Activated CD8-positive, alpha-beta T cell treated with anti-CD3 and anti-CD28 coated beads for 36 hours (primary cell): ENCODE measurements around the gene NFE2. TPM values are rescaled to one million over a fixed set of nuclear protein-coding genes. Genes with fewer than 3 reads are reported as not detected.

Source experiments
- ATAC-seq: fragments of 200-7000 bp; cut with Tn5 transposase; one replicate; pipeline ENCODE4 v1.10.0; 2021; ENCODE audit warnings: mild to moderate bottlenecking, moderate library complexity
- CTCF ChIA-PET: fragments of 350-600 bp; sonication (Branson Sonifier 250); formaldehyde crosslinking; loops from one replicate; lab custom pipeline; 2021; ENCODE audit warnings: antibody characterized with exemption; lab: Charles Lee
- POLR2A ChIA-PET: fragments of 350-600 bp; sonication (Branson Sonifier 250); formaldehyde crosslinking; loops from one replicate; lab custom pipeline; 2021; ENCODE audit warnings: antibody characterized with exemption; lab: Charles Lee
- DNase-seq: peaks from one replicate; pipeline ENCODE4 v3.0.0-alpha.2; 2020
- H3K27ac Mint-ChIP-seq: one replicate; pipeline ENCODE4 v1.8.0; 2021; ENCODE audit warnings: mild to moderate bottlenecking, mixed read lengths
- H3K27me3 Mint-ChIP-seq: one replicate; pipeline ENCODE4 v1.8.0; 2021; ENCODE audit warnings: mixed read lengths
- H3K36me3 Mint-ChIP-seq: one replicate; pipeline ENCODE4 v1.8.0; 2021; ENCODE audit warnings: low read depth, mixed read lengths
- H3K4me1 Mint-ChIP-seq: one replicate; pipeline ENCODE4 v1.8.0; 2021; ENCODE audit warnings: low read depth, mixed read lengths
- H3K4me3 Mint-ChIP-seq: one replicate; pipeline ENCODE4 v1.8.0; 2021; ENCODE audit warnings: mild to moderate bottlenecking, moderate library complexity, mixed read lengths
- H3K9me3 Mint-ChIP-seq: one replicate; pipeline ENCODE4 v1.8.0; 2021; ENCODE audit warnings: mixed read lengths
- intact Hi-C: fragments of 100-400 bp; cut with micrococcal nuclease; formaldehyde crosslinking; loops from one replicate; pipeline ENCODE4 v1.10.0; 2022
- total RNA-seq, 2 experiments: library from RNA; stranded (reverse); gene quantifications; one replicate each; pipeline ENCODE4 v1.2.3, GENCODE V29; 2021
- TF ChIP-seq, protein P1 (sequence below): fragments of 200-600 bp; IDR thresholded peaks from one replicate; pipeline ENCODE4 v1.8.0; 2022; ENCODE audit warnings: antibody characterized with exemption, mild to moderate bottlenecking

The NFE2 gene
- total RNA-seq, 2 experiments from 2014 or later = not detected

DNA sequence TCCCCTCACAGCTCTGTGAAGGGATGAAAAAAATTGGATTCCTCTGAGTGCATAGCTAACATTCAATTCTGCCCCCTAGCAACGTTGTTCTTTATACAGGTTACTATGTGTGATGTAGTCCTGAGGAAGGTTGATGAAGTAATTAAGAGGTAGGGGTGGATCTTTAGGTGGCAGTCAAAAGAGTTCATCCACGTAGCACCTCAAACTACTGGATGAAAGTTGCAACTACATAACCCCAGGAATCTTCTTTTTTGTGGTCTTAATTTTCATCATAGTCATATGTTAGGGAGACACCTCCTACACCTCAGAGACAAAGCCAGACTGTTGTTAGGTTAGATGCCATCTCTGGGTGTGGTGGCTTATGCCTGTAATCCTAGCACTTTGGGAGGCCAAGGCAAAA, 10.2 kb upstream of the NFE2 start:
- intact Hi-C loops = no loop called here
- no peaks in the 10 kb centered on the region for H3K36me3 Mint-ChIP-seq
- ChIA-PET POLR2A (no interaction called here), CTCF (interaction anchor here (1.4 to 2.0 kb wide), 3 partner anchors 13 to 58 kb away, joined by 3 to 11 read pairs (median 6); partner anchors contain the start of gene COPZ1)
- H3K27me3 Mint-ChIP-seq = peaks cover 5% of the 10 kb centered on the region
- ATAC-seq (no peak), DNase-seq (no peak)
- no peaks in the 10 kb centered on the region for H3K9me3 Mint-ChIP-seq
- H3K4me3 Mint-ChIP-seq = no peak overlapping the region
- no peak overlapping the region for H3K27ac Mint-ChIP-seq
- TF ChIP-seq, protein P1, sequence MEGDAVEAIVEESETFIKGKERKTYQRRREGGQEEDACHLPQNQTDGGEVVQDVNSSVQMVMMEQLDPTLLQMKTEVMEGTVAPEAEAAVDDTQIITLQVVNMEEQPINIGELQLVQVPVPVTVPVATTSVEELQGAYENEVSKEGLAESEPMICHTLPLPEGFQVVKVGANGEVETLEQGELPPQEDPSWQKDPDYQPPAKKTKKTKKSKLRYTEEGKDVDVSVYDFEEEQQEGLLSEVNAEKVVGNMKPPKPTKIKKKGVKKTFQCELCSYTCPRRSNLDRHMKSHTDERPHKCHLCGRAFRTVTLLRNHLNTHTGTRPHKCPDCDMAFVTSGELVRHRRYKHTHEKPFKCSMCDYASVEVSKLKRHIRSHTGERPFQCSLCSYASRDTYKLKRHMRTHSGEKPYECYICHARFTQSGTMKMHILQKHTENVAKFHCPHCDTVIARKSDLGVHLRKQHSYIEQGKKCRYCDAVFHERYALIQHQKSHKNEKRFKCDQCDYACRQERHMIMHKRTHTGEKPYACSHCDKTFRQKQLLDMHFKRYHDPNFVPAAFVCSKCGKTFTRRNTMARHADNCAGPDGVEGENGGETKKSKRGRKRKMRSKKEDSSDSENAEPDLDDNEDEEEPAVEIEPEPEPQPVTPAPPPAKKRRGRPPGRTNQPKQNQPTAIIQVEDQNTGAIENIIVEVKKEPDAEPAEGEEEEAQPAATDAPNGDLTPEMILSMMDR = no peak
- peaks cover 6% of the 10 kb centered on the region for H3K4me1 Mint-ChIP-seq

DNA sequence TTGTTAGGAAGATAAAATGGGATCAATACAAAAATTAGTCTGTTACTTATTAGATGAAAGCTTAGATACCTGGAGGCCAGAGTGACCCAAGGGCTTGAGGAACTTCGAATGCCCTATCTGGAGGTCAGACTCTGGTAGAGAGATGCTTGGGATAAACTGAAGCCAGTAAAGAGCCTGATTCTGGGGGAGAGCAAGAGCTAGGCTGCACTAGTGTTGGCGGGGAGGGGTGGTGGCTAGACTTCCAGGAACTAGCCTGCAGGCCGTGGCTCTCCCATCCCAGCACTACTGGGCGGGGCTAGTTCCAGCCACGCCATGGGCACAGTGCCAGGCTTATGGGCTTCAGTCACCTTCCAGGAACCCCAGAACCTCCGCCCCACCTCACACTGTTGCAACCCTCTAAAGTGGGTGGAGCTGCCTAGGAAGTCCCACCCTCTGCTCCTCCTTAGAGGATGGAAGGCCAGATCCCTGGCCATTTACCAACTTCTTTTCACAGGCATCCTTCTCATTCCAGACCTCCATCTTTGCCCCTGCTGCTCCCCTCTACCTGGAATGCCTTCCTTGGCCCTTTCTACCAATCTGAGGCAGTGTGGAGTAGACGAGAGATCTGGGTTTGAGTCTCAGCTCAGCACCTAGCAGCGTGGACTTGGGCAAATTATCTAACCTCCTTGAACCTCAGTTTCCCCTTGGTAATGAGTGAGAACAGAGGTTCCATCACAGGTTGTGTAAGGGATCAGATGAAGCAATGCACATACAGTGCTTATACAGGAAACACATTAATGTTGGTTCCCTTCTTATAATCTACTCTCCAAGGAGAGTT, 6.3 kb upstream of the NFE2 start:
- peaks cover 9% of the 10 kb centered on the region for H3K4me1 Mint-ChIP-seq
- no peak overlapping the region for H3K27ac Mint-ChIP-seq
- intact Hi-C loops = no loop called here
- peaks cover 15% of the 10 kb centered on the region for H3K27me3 Mint-ChIP-seq
- TF ChIP-seq, protein P1 = no peak
- DNase-seq (peak; percentile 44), ATAC-seq (peak; percentile 69)
- ChIA-PET POLR2A (interaction anchor here (0.7 to 3.9 kb wide), 9 partner anchors 12 to 51 kb away, joined by 3 to 16 read pairs (median 3); partner anchors contain the start of gene COPZ1), CTCF (interaction anchor here (0.9 to 3.3 kb wide), 12 partner anchors 11 to 97 kb away, joined by 3 to 13 read pairs (median 4); partner anchors contain the start of gene COPZ1)
- no peaks in the 10 kb centered on the region for H3K9me3 Mint-ChIP-seq
- H3K36me3 Mint-ChIP-seq = no peaks in the 10 kb centered on the region
- no peak overlapping the region for H3K4me3 Mint-ChIP-seq

DNA sequence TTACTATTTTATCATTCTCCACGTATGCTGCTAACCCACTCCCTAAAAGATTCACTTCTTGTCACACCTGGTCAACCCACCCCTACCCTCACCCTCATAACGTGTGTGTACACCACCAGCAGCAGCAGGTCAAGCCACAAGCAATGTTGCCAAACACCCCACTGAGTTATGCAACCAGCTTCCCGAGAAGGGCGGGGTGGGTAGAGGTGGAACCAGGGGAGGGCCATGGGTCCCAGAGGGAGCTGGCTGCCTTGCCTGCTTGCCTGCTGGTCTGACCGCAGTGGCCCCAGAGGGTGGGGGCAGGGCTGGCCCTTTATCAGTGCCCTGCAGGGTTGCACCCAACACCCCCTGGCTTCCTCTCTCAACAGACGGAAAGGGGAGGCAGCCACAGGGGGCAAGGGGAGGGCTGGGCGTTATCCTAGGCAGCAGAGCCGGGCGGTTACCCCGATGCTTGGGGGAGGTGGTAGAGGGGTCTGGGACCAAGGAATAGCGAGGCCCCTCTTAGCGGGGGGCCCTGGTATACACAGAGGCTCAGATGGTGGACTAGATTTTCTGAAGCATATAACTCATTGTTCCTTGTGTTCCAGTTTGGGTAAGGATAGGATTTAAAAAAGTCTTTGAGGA, 3.5 kb upstream of the NFE2 start:
- peaks cover 12% of the 10 kb centered on the region for H3K4me1 Mint-ChIP-seq
- H3K27ac Mint-ChIP-seq = no peak overlapping the region
- TF ChIP-seq, protein P1 = no peak
- intact Hi-C loops = no loop called here
- peak; percentile 35 for ATAC-seq
- H3K27me3 Mint-ChIP-seq = peaks cover 36% of the 10 kb centered on the region
- no peak overlapping the region for H3K4me3 Mint-ChIP-seq
- H3K36me3 Mint-ChIP-seq = no peaks in the 10 kb centered on the region
- CTCF ChIA-PET = no interaction called here
- DNase-seq = peak; percentile 19
- H3K9me3 Mint-ChIP-seq = no peaks in the 10 kb centered on the region
- POLR2A ChIA-PET = no interaction called here

DNA sequence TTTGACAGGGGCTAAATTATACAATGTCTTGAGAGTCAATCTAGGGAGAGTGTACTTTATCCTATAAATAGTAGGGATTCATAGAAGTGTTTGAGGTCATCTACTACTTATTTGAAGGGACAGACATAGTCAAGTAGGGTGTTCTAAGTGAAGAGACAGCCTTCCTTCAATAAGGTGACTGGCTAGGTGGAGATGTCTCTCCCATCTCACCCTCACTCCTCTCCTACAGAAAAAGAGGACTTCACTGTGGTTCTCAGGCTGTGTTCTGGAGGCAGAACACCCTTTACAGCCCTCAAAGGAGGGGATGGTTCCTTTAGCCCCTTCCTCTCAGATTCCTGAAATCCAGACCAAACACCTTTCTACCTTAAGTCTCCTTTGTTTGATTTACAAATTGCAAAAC, 2.8 kb upstream of the NFE2 start:
- POLR2A ChIA-PET = no interaction called here
- Mint-ChIP-seq H3K27ac (no peak overlapping the region), H3K36me3 (no peaks in the 10 kb centered on the region), H3K4me3 (no peak overlapping the region), H3K4me1 (peaks cover 12% of the 10 kb centered on the region), H3K9me3 (no peaks in the 10 kb centered on the region), H3K27me3 (peaks cover 40% of the 10 kb centered on the region)
- TF ChIP-seq, protein P1 = no peak
- no peak for ATAC-seq
- CTCF ChIA-PET = no interaction called here
- no peak for DNase-seq
- intact Hi-C loops = no loop called here
